ENCODE measurements around the gene ERC2. TPM values are rescaled to one million over a fixed set of nuclear protein-coding genes. Genes with fewer than 3 reads are reported as not detected.

ERC2 gene
- total RNA-seq, 6 donors from 2014 or later = 0.67 to 14.7 (median 1.3) TPM

DNA sequence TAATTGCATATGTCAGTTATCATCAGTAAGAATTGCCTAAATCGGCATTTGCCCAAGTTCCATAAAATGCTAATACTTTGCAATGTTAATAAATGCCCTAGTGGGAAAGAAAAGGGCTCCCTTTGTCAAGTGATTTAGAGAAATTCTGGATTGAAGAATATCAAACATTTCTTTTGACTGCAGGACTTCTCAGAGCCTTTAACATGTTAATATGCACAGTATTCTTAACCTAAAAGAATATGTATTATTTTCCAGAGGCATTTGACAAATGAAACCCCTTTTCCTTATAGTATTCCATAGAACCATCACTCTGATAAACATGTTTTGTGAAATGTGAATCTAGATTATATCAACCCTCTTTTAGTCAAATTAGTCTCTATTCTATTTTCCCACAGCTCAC, 529.0 kb downstream of the ERC2 start:
- H3K4me1 ChIP-seq = peaks cover 0 to 4% (median 0%) of the 10 kb centered on the region in 4 donors
- DNase-seq = no peak
- WGBS, 2 donors = 92 to 96% methylated on average over 1 of the region's 1 CpG
- no peak for ATAC-seq (ENCODE audit: low FRiP score in 2 of 2)
- no peak overlapping the region for H3K27ac ChIP-seq
- H3K36me3 ChIP-seq = no peaks in the 10 kb centered on the region
- no peak overlapping the region for H3K4me3 ChIP-seq
- TF ChIP-seq, protein P1, sequence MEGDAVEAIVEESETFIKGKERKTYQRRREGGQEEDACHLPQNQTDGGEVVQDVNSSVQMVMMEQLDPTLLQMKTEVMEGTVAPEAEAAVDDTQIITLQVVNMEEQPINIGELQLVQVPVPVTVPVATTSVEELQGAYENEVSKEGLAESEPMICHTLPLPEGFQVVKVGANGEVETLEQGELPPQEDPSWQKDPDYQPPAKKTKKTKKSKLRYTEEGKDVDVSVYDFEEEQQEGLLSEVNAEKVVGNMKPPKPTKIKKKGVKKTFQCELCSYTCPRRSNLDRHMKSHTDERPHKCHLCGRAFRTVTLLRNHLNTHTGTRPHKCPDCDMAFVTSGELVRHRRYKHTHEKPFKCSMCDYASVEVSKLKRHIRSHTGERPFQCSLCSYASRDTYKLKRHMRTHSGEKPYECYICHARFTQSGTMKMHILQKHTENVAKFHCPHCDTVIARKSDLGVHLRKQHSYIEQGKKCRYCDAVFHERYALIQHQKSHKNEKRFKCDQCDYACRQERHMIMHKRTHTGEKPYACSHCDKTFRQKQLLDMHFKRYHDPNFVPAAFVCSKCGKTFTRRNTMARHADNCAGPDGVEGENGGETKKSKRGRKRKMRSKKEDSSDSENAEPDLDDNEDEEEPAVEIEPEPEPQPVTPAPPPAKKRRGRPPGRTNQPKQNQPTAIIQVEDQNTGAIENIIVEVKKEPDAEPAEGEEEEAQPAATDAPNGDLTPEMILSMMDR (IDR thresholded peaks at IDR 0.05) = no peak
- TF ChIP-seq POLR2A (IDR thresholded peaks at IDR 0.05) = no peak
- no peak for TF ChIP-seq POLR2AphosphoS5 (IDR thresholded peaks at IDR 0.05)
- TF ChIP-seq EP300 (IDR thresholded peaks at IDR 0.05) = no peak
- H3K27me3 ChIP-seq = no peaks in the 10 kb centered on the region
- H3K9me3 ChIP-seq = no peaks in the 10 kb centered on the region

DNA sequence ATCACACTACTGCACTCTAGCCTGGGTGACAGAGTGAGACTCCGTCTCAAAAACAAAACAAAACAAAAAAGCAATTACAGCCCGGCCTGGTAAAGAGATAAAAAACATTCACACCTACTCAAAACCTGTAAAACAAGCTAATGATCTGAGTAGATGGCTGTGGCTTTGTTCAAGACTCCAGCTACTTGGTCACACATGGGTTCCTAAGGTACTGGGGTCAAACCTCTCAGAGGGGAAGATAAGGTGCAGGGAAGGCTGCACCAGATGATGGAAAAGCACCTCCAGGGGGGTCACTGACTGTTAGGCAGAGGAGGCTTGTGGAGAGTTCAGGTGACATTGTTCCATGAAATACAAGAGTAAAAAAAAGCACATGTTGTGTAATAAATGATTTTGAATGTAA, 531.0 kb downstream of the ERC2 start:
- H3K9me3 ChIP-seq = no peaks in the 10 kb centered on the region
- H3K36me3 ChIP-seq = no peaks in the 10 kb centered on the region
- no peak for DNase-seq
- no peak for TF ChIP-seq EP300 (IDR thresholded peaks at IDR 0.05)
- TF ChIP-seq POLR2A (IDR thresholded peaks at IDR 0.05) = no peak
- H3K27ac ChIP-seq = no peak overlapping the region
- no peaks in the 10 kb centered on the region for H3K27me3 ChIP-seq
- WGBS, 2 donors = 66 to 71% methylated on average over 2 of the region's 2 CpGs
- ATAC-seq (ENCODE audit: low FRiP score in 2 of 2) = no peak
- peaks cover 0 to 4% (median 0%) of the 10 kb centered on the region in 4 donors for H3K4me1 ChIP-seq
- H3K4me3 ChIP-seq = no peak overlapping the region

DNA sequence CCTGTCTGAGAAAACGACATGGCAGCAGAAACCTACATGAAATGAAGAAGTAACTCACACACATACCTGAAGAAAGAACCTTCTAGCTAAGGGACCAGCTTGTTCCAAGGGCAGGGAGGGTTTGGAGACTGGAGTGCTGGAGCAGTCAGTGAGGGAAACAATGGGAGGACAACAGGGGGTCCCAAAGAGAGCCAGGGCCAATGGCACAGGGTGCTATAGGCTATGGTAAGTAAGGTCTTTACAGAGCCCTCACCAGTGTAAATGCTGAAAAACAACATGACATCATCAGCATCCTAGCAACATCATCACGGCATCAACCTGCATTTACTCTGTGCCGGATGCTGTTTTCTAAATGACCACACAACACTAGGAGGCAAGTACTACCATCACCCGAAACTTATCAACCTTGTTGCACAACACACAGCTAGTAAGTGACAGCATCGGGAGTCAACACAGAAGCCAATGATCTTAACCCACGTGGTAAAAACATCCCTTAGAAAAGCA, 531.7 kb downstream of the ERC2 start:
- H3K4me3 ChIP-seq = no peak overlapping the region
- H3K27ac ChIP-seq = no peak overlapping the region
- H3K9me3 ChIP-seq = no peaks in the 10 kb centered on the region
- no peaks in the 10 kb centered on the region for H3K27me3 ChIP-seq
- DNase-seq (no peak), ATAC-seq (ENCODE audit: low FRiP score in 2 of 2) (no peak)
- H3K4me1 ChIP-seq = peaks cover 0 to 4% (median 0%) of the 10 kb centered on the region in 4 donors
- 77 to 79% methylated on average over 6 of the region's 6 CpGs for WGBS, 2 donors
- no peaks in the 10 kb centered on the region for H3K36me3 ChIP-seq
- TF ChIP-seq POLR2AphosphoS5 (IDR thresholded peaks at IDR 0.05) = no peak
- TF ChIP-seq, protein P1 (IDR thresholded peaks at IDR 0.05) = no peak
- TF ChIP-seq EP300 (IDR thresholded peaks at IDR 0.05) = no peak
- no peak for TF ChIP-seq POLR2A (IDR thresholded peaks at IDR 0.05)

DNA sequence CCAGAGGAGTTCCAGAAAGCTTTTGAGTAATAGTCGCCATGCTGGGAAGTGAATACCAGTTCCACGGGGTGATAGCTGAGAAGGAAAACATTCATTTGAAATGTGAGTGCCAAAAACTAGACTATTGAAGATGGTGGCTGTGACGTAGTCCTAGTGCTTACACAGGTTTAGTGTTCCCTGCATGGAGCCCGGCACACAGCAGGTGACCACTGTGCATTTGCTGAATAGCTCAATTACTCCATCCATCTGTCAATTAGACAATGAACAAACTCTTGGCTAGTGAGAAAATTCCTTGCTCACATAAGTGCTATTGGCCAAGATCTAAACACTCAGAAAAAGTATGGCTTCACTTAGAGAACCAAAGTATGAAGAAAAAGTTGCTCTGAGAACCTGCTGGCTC, 533.0 kb downstream of the ERC2 start:
- H3K9me3 ChIP-seq = no peaks in the 10 kb centered on the region
- no peak overlapping the region for H3K4me3 ChIP-seq
- 67 to 75% methylated on average over 4 of the region's 4 CpGs for WGBS, 2 donors
- ATAC-seq (ENCODE audit: low FRiP score in 2 of 2) (no peak), DNase-seq (no peak)
- H3K27ac ChIP-seq = no peak overlapping the region
- no peaks in the 10 kb centered on the region for H3K27me3 ChIP-seq
- no peak for TF ChIP-seq POLR2A (IDR thresholded peaks at IDR 0.05)
- TF ChIP-seq, protein P1 (IDR thresholded peaks at IDR 0.05) = no peak
- TF ChIP-seq EP300 (IDR thresholded peaks at IDR 0.05) = no peak
- TF ChIP-seq POLR2AphosphoS5 (IDR thresholded peaks at IDR 0.05) = no peak
- H3K4me1 ChIP-seq = peaks cover 0 to 4% (median 0%) of the 10 kb centered on the region in 4 donors
- no peaks in the 10 kb centered on the region for H3K36me3 ChIP-seq

DNA sequence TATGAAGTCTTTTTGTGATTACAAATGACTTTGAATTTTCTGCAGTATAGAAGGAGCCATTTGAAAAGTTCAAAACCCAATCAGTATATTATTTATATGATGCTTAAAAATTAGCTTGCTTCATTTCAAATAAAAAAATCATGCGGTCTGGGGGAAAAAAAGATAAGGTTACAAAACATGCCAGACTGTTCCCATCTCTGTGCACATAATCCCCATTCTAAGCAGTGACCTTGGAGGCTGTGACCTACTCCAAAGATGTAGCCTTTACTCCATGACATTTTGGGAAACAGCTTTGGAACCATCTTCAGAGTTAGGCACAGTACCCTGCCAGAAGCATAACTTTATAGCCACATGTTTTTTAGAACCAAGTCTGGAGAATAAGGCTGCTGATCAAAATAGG, 533.5 kb downstream of the ERC2 start:
- no peak for ATAC-seq (ENCODE audit: low FRiP score in 2 of 2)

More for the DNA sequence above, 533.5 kb downstream of the ERC2 start:
- peaks cover 0 to 4% (median 0%) of the 10 kb centered on the region in 4 donors for H3K4me1 ChIP-seq
- no peaks in the 10 kb centered on the region for H3K9me3 ChIP-seq
- no peak overlapping the region for H3K27ac ChIP-seq
- no peak overlapping the region for H3K4me3 ChIP-seq
- TF ChIP-seq POLR2AphosphoS5 (IDR thresholded peaks at IDR 0.05) = no peak
- TF ChIP-seq EP300 (IDR thresholded peaks at IDR 0.05) = no peak
- TF ChIP-seq, protein P1 (IDR thresholded peaks at IDR 0.05) = no peak
- no peaks in the 10 kb centered on the region for H3K27me3 ChIP-seq
- WGBS, 2 donors = 79 to 81% methylated on average over 1 of the region's 1 CpG
- no peak for DNase-seq
- H3K36me3 ChIP-seq = no peaks in the 10 kb centered on the region

All from upper lobe of left lung (tissue), 6 donors.